ENCODE measurements around the gene RPS6KA2. TPM values are rescaled to one million over a fixed set of nuclear protein-coding genes. Genes with fewer than 3 reads are reported as not detected.

Gene RPS6KA2
- total RNA-seq, 2 donors from 2014 or later, result 7.8 to 13.6 TPM

DNA sequence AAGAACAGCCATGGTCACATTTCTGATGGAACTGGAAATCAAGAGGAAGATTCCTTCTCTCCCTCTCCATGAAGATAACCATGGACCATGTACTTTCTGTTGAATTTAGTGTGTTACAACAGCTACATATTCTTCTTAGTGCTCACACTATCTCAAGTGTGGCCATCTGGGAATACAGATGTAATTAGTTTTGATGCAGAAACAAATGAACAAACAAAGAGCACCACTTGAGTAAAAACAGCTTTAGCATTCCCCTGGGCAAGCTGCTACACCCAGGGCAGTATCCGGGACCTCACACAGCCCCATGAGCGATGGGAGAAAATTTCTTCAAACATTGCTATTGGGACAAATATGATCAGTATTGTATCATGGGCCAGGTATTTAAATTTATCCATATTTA is 115.7 kb downstream of the RPS6KA2 start:
- DNase-seq, result no peak
- H3K27me3 ChIP-seq, result no peaks in the 10 kb centered on the region
- no peaks in the 10 kb centered on the region for H3K36me3 ChIP-seq
- no peak overlapping the region for H3K27ac ChIP-seq
- H3K4me3 ChIP-seq, result no peak overlapping the region
- H3K9ac ChIP-seq (ENCODE audit: low read depth in 2 of 2, low read length in 2 of 2), result no peak overlapping the region
- TF ChIP-seq, protein P1, sequence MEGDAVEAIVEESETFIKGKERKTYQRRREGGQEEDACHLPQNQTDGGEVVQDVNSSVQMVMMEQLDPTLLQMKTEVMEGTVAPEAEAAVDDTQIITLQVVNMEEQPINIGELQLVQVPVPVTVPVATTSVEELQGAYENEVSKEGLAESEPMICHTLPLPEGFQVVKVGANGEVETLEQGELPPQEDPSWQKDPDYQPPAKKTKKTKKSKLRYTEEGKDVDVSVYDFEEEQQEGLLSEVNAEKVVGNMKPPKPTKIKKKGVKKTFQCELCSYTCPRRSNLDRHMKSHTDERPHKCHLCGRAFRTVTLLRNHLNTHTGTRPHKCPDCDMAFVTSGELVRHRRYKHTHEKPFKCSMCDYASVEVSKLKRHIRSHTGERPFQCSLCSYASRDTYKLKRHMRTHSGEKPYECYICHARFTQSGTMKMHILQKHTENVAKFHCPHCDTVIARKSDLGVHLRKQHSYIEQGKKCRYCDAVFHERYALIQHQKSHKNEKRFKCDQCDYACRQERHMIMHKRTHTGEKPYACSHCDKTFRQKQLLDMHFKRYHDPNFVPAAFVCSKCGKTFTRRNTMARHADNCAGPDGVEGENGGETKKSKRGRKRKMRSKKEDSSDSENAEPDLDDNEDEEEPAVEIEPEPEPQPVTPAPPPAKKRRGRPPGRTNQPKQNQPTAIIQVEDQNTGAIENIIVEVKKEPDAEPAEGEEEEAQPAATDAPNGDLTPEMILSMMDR (IDR thresholded peaks at IDR 0.05), result no peak
- no peaks in the 10 kb centered on the region for H3K4me1 ChIP-seq
- H3K9me3 ChIP-seq, result no peaks in the 10 kb centered on the region
- intact Hi-C loops (cut with DNase I), result no loop called here

DNA sequence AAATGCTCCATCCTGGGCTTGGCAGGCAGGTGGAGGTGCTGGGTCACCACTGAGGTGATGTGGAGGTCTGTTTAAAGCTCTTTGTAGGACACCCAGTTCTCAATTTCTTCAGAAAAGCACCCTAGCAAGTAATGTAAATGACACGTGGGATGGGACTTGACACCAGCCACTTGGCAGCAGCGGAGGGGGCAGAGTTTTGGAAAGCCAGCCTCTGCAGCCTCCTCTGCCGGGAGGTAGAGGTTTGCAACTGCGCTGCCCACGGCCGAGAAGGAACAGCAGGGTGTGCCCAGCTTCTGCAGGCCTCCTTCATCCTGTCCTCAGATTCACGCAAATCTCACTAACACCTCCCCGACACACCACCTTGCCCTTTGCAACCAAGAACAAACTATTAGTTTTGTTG is 117.9 kb downstream of the RPS6KA2 start:
- H3K27me3 ChIP-seq, result no peaks in the 10 kb centered on the region
- intact Hi-C loops (cut with DNase I), result no loop called here
- no peak overlapping the region for H3K4me3 ChIP-seq
- H3K4me1 ChIP-seq, result no peaks in the 10 kb centered on the region
- H3K9me3 ChIP-seq, result no peaks in the 10 kb centered on the region
- TF ChIP-seq, protein P1 (IDR thresholded peaks at IDR 0.05), result no peak
- H3K27ac ChIP-seq, result no peak overlapping the region
- H3K36me3 ChIP-seq, result no peaks in the 10 kb centered on the region
- H3K9ac ChIP-seq (ENCODE audit: low read depth in 2 of 2, low read length in 2 of 2), result no peak overlapping the region
- no peak for DNase-seq

DNA sequence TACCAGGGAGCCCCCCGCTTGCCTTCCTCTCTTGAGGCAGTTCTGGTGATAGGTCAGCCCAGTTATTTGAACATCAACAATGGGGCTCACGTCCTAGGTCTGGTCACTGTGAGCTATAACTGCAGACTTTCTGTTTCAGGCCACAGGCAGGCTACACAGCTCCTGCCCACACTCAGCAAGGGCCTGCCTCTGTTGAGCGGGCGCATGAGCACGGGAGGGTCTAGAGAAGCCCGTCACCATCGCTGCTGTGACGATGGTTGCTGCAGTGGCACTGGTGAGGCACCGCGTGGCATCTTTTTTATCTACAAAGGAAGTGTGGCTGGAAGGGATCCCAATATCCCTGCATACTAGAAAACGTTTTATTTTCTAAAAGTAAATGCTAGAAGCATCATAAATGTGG is 118.3 kb downstream of the RPS6KA2 start:
- H3K36me3 ChIP-seq, result no peaks in the 10 kb centered on the region
- intact Hi-C loops (cut with DNase I), result no loop called here
- H3K4me1 ChIP-seq, result no peaks in the 10 kb centered on the region
- TF ChIP-seq, protein P1 (IDR thresholded peaks at IDR 0.05), result no peak
- DNase-seq, result no peak
- no peaks in the 10 kb centered on the region for H3K9me3 ChIP-seq
- no peak overlapping the region for H3K9ac ChIP-seq (ENCODE audit: low read depth in 2 of 2, low read length in 2 of 2)
- H3K4me3 ChIP-seq, result no peak overlapping the region
- no peak overlapping the region for H3K27ac ChIP-seq
- H3K27me3 ChIP-seq, result no peaks in the 10 kb centered on the region

GRCh38 chr6:166507809-166508564 is 119.1 kb downstream of the RPS6KA2 start:
- no peak overlapping the region for H3K9ac ChIP-seq (ENCODE audit: low read depth in 2 of 2, low read length in 2 of 2)
- no peaks in the 10 kb centered on the region for H3K9me3 ChIP-seq
- DNase-seq, result no peak
- no peak overlapping the region for H3K4me3 ChIP-seq
- H3K27ac ChIP-seq, result no peak overlapping the region
- TF ChIP-seq, protein P1 (IDR thresholded peaks at IDR 0.05), result no peak
- H3K27me3 ChIP-seq, result no peaks in the 10 kb centered on the region
- intact Hi-C loops (cut with DNase I), result no loop called here
- H3K4me1 ChIP-seq, result no peaks in the 10 kb centered on the region
- no peaks in the 10 kb centered on the region for H3K36me3 ChIP-seq

GRCh38 chr6:166507380-166507779 is 119.7 kb downstream of the RPS6KA2 start:
- Histone ChIP-seq H3K36me3 (no peaks in the 10 kb centered on the region), H3K9ac (ENCODE audit: low read depth in 2 of 2, low read length in 2 of 2) (no peak overlapping the region), H3K27ac (no peak overlapping the region), H3K27me3 (no peaks in the 10 kb centered on the region), H3K4me3 (no peak overlapping the region), H3K4me1 (no peaks in the 10 kb centered on the region), H3K9me3 (no peaks in the 10 kb centered on the region)
- TF ChIP-seq, protein P1 (IDR thresholded peaks at IDR 0.05), result no peak
- DNase-seq, result no peak
- intact Hi-C loops (cut with DNase I), result no loop called here

Measured in colonic mucosa (tissue), 4 donors.